AG09309 (cell line): ENCODE measurements around the gene TEKTIP1.

Source experiments
- DNase-seq: peaks from one replicate; pipeline ENCODE4 v3.0.0-alpha.2; 2010; ENCODE audit warnings: low read depth
- H3K4me3 ChIP-seq: 2 replicates; pipeline ENCODE4 v1.5.1; 2011; ENCODE audit warnings: mild to moderate bottlenecking, low read depth, low read length, moderate library complexity; ENCODE audit not compliant: control insufficient read depth
- TF ChIP-seq, protein P1 (sequence below): IDR thresholded peaks from 2 replicates; pipeline ENCODE4 v1.5.1; 2011; ENCODE audit warnings: mild to moderate bottlenecking, low read depth, low read length, inconsistent platforms; ENCODE audit not compliant: insufficient read depth, control insufficient read depth; ENCODE audit errors: missing control alignments

The TEKTIP1 gene

DNA sequence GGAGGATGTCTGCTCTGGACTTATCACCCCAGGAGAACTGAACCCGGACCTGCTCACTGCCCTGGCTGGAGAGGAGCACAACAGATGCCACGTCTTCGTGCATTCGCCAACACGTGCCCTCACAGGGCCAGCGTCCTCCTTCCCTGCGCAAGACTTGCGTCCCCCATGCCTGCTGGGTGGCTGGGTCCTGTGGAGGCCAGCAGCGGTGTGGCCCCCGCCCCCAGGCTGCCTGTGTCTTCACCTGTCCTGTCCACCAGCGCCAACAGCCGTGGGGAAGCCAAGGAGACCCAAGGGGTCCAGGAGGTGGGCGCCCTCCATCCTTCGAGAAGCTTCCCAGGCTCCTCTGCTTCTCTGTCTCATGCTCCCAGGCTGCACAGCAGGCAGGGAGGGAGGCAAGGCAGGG lies 3.4 kb upstream of the TEKTIP1 start:
- TF ChIP-seq, protein P1, sequence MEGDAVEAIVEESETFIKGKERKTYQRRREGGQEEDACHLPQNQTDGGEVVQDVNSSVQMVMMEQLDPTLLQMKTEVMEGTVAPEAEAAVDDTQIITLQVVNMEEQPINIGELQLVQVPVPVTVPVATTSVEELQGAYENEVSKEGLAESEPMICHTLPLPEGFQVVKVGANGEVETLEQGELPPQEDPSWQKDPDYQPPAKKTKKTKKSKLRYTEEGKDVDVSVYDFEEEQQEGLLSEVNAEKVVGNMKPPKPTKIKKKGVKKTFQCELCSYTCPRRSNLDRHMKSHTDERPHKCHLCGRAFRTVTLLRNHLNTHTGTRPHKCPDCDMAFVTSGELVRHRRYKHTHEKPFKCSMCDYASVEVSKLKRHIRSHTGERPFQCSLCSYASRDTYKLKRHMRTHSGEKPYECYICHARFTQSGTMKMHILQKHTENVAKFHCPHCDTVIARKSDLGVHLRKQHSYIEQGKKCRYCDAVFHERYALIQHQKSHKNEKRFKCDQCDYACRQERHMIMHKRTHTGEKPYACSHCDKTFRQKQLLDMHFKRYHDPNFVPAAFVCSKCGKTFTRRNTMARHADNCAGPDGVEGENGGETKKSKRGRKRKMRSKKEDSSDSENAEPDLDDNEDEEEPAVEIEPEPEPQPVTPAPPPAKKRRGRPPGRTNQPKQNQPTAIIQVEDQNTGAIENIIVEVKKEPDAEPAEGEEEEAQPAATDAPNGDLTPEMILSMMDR: no peak
- no peak overlapping the region for H3K4me3 ChIP-seq
- DNase-seq: no peak

DNA sequence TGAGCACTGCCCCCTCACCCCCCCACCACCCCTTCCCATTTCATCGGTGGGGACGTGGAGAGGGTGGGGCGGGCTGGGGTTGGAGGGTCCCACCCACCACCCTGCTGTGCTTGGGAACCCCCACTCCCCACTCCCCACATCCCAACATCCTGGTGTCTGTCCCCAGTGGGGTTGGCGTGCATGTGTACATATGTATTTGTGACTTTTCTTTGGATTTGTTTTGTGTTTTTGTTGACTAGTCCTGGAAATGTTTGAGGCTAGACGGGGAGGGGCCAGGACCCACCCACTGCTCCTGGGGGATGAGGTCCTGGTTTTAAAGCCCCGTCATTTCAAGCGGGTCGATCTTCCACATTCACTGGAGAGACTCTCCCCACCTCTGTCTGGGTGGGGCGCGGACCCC lies 3.0 kb upstream of the TEKTIP1 start:
- H3K4me3 ChIP-seq: no peak overlapping the region
- no peak for DNase-seq
- TF ChIP-seq, protein P1: no peak

DNA sequence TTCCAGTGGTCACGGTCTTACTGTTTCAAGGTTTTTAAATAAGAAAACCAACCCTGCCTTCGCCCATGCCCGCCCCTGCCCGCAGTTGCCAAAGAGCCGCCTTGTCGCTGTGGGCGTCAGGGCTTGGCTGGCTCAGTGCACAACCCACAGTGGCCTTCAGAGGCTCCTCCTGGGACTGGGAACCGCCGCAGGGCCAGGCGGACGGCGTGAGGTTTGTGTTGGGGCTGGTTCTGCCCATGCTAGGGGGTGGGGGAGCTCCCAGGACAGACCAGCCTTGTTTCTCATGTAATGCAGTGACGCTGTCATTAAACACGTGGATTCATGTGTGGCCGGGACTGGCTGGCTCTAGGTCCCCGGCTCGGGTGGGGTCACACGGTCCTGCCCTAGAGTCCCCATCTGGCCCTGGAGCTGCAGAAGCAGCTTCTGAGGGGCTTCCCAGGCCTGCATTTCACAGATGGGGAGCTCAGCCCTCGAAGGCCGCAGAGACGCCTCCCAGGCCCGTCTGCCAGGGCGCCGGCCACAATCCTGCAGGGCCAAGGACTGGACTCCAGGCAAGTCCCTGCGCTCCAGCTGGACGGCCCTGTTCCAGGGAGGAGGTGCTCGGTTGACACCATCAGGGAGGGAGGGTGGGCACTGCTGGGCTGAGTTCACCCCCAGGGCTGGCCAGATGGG lies 2.4 kb upstream of the TEKTIP1 start:
- DNase-seq: no peak
- H3K4me3 ChIP-seq: no peak overlapping the region
- TF ChIP-seq, protein P1: no peak

DNA sequence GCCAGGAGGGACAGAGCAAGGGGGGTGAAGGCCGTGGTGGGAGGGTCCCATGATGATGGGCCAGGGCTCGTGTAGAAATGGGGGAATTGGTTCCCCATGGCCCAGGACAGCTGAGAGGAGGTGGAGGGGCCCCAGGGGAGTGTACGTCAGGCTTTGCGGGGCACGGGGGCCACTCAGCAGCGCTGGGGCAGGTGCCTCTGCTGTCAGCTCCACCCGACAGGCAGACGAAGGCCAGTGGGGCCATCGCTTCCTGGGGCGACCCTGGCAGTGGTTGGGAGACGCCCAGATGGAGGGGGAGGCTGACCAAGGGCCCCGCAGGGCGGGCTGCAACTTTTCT lies 1.9 kb upstream of the TEKTIP1 start:
- DNase-seq: no peak
- H3K4me3 ChIP-seq: no peak overlapping the region
- TF ChIP-seq, protein P1: no peak

DNA sequence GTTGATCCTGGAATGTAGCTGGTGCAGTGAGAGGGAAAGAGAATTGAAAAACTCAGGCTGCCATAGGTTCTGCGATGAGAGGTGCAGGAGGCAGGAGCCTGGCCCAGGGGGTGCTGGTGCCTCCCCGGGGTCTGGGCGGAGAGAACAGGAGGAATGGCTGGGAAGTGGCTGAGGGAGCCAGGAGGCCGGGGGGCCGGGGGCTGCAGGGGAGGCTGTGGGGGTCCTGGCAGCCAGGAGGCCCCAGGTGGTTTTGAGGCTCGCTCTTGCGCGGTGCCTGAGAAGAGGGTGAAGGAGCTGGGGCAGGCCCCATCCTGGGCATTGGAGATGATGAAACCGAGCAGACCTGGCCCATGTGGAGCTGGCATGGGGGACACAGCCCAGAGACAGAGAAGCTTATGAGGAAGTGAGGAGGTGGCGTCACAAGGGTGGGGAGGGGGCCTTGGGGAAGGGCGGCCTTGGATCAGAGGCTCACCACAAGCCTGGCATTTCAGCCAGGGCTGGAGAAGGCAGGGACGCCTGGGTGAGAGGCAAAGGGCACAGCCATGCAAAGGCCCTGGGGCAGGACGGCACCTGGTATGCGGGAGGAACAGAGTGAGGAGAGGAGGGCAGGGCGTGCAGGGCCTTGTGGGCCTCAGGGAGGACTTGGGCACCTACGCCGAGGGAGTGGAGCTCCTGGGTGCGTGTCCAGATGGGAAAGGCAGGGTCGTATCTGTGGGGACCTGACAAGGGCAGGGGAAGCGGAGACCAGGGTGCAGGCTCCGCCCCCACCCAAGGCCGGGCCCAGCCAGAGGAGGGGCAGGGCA lies 1.3 kb upstream of the TEKTIP1 start:
- TF ChIP-seq, protein P1: no peak
- no peak overlapping the region for H3K4me3 ChIP-seq
- no peak for DNase-seq

DNA sequence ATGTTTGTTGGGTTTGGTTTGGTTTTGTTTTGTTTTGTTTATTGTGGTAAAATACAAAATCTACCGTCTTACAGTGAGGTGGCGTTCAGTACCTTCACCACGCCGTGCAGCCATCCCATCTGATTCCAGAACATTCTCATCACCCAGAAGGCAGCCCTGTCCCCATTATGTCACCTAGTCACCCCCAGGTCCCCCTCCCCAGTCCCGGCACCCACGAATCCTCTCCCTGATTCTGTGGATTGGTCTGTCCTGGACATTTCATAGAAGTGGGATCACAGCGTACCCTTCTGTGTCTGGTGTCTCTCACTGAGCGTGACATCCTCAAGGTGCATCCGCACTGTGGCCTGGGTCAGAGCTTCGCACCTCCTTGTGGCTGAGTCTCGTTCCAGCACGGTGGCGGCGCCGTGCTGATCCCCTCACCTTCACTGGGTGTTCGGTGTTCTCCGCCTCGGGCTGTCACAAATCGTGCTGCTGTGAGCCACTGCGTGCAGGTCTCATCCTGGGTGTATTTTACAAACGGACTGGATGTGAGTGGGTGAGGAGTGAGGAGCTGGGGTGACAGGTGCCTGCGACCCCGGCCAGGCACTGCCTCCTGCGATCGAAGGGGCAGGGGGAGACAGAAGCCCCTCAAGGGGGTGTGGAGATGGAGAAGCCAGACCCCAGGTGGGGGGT lies 580 bp upstream of the TEKTIP1 start:
- no peak overlapping the region for H3K4me3 ChIP-seq
- TF ChIP-seq, protein P1: no peak

More for the DNA sequence above, 580 bp upstream of the TEKTIP1 start:
- no peak for DNase-seq
